Lung microvascular endothelial cell (primary cell): ENCODE measurements around the gene HMX3. TPM values are rescaled to one million over a fixed set of nuclear protein-coding genes. Genes with fewer than 3 reads are reported as not detected.

Source experiments
- DNase-seq, 2 donors: peaks; one replicate each; pipeline versions ENCODE4 v3.0.0 to v3.0.0-alpha.2; 2010; ENCODE audit warnings: low read depth in 2 of 2
- total RNA-seq: library from RNA; depleted of rRNA; stranded (reverse); fragments of >200 nt; gene quantifications from 2 replicates; pipeline ENCODE4 v1.2.1, GENCODE V29; 2014

Gene HMX3
- not detected in 2 replicates for total RNA-seq

DNA sequence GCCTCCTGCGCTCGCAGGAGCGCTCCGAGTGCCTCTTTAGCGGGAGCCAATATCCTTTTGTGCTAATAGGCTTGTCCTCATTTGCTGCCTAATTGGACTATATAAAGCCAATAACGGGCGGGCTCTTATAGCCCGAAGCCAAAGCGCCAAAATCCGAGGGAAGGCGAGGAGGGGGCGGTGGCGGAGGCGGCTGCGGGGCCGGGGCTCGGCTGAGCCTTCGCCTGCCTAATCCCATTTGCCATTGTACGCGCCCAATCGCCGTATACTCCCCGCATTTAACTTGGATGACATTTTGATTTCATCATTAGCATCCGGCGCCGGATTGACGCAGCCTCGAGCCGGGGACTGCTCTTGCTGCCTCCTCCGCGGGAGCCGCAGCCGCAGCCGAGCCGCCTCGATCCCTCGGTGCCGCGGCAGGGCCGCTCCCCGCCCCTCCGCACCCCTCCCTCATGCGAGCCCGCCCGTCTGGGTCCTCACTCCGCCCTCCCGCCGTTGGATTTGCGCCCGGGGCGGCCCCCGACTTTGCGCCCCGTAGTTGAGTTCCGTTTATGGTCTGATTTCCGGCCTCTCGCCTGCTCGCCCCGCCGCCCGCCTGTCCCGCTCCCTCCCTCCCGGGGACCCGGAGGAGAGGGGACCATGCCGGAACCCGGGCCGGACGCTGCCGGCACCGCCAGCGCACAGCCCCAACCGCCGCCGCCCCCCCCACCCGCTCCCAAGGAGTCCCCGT is at the start of gene HMX3:
TSS of gene HMX3 (plus strand) at position 556 of the 727 bp plus-strand sequence. CDS start at position 637, 81 bp downstream.
- DNase-seq: no peak

DNA sequence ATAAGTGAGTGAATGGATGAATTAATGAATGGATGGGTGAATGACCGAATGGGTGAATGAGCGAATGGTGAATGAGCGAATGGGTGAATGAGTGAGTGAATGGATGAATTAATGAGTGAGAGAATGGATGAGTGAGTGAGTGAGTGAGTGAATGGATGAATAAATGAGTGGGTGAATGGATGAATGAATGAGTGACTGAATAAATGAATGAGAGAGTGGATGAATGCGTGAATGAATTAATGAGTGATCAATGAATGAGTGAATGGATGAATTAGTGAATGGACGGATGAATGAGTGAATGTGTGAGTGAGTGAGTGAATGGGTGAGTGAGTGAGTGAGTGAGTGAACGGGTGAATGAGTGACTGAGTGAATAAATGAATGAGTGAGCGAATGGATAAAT is 49.5 kb upstream of the HMX3 start:
- no peak for DNase-seq

DNA sequence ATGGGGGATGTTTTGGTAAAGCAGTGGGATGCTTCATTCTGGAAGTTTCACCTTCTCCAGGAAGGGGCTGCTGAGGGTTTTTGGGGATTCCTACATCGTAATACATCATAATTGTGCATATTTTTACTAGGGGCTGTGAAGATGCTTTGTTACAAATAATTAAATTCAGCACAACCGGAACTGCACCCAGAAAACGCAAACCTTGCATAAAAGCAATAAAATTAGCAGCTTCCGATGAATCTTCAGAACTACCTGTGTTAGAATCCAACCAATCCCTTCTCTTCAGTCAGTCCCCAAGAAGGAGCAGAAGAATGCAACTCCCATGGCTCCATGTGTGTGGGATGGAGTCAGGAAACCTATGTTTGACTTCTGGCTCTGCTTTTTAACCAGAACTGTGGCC is 48.4 kb upstream of the HMX3 start:
- no peak for DNase-seq

DNA sequence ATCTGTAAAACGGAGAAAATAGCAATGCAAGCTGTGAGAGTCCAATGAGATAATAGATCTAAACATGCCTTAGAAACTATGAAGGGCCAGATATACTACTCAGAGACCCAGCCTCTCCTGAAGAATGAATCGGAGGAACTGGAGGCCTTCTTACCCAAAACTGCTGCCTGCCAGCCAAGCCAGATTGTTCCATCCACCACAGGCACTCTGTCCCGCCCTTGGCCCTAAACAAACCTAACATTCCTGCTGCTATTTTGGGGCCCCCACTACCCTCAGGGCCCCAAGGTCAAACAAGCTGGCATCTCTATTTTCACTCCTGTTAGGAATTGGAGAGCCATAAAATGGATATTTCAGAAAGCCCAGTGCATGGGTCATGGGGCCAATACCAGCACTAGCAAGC is 48.0 kb upstream of the HMX3 start:
- no peak for DNase-seq

DNA sequence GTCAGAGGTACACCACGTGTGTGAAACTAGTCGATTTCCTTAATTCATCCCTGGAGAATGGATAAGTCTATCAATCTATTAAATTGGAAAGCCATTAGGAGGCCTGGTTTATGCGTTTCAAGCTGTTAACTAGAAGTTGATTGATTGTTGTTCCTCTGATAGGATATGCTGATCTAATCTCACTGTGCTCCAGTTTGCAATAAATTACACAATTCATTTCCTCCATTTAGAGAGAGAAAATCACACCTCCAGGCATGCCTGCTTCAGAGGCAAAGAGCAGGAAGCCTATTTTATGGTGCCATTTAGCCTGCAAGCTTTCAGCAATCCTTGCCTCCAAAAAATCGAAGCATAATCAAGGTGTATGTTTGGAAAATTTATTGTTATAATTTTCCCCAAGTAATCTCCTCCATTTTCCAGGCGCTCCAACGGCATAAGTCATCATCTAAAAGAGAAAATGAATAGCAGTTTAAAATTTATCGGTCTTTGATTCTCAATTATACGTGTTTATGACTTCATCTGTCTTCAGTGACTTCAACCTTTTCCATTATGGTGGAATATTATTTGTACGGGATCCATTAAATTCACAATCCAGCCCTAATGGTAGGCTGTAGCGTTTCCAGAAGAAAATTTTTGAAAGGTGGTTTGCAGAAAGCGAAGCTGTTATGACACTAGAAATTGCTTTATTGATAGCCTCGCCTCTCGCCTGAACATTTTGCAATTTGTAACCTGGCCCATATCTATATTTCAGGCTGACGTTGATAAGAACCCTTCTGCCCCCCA is 42.9 kb upstream of the HMX3 start:
- no peak for DNase-seq

DNA sequence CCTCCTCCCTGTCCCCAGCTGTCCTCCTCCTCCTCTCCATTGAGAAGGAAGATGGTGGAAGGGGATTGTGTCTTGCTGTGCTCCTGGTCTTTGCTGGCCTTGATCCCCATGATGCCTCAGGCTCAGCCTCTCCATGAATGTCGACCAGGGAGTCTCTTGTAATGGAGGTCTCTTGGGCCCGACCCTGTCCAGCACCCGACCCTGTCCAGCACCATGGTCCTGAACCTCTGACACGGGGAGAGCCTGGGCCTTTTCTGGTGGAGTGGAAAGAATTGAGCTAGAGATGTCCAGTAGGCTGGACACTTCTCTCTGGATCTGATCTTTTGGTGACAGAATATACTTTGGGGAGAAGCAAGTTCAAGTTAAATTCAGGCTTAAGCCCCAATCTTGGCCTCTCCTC is 42.3 kb upstream of the HMX3 start:
- no peak for DNase-seq

DNA sequence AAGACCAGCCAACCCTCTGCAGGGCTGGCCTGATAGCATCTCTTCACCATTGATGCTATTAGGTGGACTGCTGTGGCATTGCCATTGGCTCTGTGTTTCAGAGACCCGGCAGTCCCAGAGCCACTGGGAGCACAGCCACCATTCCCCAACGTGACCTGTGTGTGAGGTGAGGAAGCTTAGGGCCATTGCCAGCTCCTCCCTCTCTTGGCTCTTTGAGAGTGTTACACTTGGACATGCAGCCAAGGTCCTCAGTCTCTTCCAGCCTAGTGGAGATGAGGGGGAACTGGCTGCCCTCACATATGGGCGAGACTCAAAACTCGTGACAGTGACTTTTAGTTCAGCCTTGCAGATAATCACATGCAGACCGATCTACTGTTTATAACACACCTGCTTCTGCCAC is 39.3 kb upstream of the HMX3 start:
- DNase-seq: no peak

DNA sequence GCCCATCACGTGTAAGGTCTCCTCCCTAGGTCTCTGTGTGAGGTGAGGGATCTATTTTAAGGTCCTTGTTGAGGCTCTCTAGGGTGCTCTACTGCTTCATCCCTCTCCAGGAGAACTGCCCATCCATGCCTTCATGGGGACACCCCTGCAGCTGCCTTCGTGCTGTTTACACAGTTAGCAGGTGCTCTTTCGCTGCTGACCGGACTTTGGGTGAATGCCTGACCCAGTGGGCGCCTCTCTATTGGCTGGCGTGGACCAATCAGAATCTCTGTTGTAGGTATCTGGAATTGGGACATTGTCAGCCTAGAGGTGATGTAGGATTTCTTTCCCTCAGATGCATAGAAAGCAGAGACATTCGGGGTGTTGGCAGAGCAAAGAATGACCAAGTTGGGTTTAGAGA is 38.7 kb upstream of the HMX3 start:
- DNase-seq: no peak

DNA sequence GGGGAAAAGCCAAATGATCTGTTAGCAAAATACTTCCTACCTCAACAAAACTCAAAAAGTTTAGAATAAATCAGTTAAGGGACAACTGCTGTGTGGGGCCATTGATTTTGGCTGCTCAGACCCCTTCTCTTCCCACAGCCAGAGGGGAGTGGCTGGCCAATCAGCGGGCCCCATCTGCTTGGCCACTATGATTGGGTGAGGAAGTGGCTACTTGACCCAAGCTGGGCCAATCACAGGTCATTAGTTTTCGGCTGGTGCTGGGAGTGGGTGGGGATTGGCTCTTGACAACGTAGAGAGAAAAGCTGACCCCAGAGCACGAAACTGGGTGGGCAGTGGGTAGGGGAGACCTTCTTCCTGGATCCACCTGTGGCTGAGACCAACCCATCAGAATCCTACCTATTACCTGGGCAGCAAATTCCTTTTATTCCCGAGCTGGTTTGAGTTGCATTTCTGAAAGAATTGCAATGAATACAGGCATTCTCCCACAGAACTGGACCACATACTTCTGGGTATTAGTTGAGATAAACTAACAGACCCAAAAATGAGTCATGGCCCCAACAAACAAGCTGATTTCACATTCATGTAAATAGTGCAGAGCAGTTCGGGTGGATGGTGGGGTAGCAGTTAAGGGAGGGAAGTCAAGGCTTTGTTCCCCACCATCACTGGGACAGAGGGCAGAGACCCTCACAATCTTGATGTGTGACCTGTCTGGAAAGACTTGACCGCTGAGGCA is 35.6 kb upstream of the HMX3 start:
- no peak for DNase-seq

DNA sequence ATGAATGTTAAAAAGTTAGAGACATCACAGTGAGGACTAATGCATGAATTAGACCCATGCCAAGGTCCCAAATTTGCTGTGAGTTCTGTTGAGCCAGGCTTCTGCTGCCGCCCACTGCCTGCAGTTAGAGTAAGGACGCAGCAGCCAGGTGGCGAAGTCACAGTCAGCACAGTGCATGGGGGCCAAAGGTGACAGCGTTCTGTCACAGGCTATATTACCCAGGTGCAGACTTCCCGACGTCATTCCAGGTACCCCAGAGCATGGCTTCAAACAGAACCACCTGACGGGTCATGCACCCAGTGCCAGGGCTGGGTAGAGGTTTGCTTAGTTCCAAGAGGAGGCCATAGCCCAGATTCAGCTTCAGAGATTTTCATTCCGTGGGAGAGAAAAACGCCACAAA is 33.9 kb upstream of the HMX3 start:
- no peak for DNase-seq

DNA sequence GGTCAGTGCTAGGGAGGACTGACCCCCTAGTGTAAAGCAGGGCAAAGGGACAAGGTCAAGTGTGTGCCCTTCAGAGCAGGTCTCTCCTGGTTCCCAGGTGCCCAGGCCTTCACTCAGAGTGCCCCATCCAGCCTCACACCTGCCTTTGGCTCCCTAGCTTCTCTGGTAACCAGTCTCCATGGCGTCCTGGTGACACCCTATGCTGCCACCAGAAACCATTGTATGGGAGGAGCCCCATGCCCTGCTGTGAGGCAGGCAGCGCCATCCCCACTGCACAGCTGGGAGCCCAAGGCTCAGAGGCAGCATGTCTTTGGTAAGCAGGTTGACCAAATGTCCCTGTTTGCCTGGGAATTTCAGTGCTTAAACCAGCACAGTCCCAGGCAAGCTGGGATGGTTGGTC is 33.1 kb upstream of the HMX3 start:
- no peak for DNase-seq

DNA sequence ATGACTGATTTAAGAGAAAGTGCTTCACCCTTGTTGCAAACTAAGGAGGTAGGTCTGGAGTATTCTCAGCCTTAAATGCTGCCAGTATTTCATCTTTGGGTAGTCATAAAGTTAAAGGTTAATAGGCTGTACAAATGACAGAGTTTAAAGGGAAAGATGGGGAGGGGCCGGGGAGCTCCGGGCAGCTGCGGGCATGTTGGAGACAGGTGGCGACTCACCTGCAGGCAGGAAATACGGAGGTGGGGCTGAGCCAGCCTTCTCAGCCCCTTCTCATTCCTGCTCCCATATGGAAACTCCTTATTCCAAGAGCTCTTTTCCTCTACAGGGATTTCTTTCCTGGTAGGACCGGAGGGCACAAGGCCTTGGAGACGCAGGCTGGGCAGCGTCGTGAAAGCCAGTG is 31.8 kb upstream of the HMX3 start:
- DNase-seq: no peak

DNA sequence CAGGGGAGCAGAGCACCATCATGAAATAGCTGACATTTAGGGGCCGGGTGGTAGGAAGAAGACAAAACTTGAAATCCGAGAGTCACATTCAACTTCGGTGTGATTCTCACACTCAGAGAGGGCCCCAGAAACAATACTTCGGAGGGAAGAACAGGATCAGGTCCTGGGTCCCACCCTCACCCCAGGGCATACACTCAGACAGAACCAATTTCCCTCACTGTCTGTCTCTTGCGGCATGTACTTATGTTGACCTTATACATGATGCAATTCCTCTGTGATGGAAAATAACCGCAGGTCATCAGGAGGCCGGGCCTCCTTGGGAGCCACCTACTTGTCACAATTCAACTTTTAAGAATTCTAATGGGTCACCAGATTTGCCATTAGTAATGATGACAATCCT is 26.3 kb upstream of the HMX3 start:
- no peak for DNase-seq

DNA sequence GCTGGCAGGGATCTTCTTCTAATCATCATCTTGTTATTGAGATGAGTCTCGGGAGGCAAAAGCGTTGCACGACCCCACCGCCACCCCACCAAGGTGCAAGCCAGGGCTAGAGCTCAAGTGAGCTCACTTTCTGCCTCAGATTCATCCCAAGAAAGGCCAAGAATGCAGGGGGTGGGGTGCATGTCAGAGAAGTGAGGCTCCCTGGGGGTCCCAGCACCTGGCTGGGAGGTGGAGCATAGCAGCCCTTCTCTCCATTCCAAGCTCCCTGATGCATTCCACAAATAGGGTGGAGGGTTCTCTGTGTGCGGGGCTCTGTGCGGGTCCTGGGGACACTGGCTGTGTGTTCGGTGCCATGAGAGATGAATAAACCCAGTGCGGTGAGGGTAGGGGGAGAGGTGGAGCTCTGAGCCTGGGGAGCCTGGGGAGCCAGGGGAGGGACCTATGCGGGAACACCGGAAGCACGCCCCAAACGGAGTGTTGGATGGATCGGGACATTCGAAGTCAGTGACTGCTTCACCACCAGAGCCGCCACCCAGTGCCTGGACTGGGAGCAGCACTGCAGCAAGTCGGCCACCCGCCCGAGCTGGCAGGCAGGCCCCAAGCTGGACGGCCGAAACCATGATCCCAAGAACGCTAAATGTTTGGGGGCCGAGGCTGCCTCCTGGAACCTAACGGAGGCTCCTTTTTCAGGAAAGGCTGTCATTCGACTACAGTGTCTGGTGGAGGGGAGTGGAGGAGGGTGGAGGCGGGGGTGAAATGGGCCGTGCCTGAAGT is 17.9 kb upstream of the HMX3 start:
- DNase-seq: no peak

DNA sequence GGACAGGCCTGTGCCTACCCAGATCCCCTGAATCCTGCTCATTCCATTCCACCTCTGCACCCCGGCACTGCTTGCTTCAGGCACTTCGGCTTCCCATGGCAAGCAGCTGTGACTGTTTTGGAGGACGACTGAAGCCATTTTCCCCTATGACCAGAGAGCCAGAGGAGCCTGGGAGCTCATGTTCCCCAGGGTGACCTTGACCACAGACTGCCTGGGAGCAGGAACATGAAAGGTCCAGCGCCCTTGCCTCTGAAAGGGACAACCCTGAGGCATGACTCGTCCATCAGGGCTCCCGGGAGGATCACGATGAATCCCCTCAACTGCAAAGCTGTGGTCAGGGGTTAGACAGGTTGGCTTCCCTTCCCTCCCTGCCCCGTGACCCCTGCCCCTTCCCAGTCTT is 16.7 kb upstream of the HMX3 start:
- no peak for DNase-seq

DNA sequence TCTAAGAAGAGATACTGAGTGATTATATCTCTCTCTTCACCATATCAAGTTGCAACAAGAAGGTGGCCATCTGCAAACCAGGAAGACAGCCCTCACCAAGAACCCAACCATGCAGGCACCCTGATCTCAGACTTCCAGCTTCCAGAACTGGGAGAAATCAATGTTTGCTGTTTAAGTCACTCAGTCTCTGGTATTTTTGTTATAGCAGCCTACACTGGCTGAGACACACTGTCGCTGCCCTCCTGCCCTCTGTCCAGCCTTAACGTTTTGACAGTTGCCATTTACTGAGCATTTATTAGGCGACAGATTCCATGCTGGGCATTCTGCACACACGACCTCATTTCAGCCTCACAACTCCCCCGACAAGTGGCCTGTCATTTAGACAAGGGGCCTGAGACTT is 9.5 kb upstream of the HMX3 start:
- no peak for DNase-seq

DNA sequence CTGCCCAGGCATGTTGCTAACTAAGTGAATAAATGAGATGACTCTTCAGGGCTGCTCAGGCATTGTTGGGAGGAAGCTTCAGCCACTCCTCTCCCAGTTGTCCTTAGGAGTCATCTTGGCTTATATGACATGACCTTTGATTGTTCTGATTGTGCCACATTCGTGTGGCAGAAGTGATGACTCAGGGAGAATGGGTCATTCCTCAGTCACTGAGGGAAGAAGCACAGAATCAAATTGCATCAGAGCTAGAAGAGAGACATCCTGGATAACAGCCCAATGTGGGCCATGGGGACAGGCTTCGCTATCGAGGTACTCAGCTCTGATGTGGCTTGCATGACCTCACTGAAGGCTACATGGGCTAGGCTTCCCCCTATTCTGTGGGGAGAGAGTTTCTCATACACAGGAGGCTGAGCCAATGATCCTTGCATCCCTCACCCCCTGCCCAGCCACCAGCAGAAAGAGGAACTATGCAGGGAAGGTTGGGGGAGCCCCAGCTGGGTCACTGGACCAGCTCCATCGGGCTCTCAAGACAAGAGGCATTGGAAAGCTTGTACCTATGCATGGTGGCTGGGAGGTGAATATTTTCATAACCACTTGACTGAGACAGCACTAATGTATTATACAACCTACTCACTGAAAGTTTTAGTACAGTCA is 6.0 kb upstream of the HMX3 start:
- no peak for DNase-seq

DNA sequence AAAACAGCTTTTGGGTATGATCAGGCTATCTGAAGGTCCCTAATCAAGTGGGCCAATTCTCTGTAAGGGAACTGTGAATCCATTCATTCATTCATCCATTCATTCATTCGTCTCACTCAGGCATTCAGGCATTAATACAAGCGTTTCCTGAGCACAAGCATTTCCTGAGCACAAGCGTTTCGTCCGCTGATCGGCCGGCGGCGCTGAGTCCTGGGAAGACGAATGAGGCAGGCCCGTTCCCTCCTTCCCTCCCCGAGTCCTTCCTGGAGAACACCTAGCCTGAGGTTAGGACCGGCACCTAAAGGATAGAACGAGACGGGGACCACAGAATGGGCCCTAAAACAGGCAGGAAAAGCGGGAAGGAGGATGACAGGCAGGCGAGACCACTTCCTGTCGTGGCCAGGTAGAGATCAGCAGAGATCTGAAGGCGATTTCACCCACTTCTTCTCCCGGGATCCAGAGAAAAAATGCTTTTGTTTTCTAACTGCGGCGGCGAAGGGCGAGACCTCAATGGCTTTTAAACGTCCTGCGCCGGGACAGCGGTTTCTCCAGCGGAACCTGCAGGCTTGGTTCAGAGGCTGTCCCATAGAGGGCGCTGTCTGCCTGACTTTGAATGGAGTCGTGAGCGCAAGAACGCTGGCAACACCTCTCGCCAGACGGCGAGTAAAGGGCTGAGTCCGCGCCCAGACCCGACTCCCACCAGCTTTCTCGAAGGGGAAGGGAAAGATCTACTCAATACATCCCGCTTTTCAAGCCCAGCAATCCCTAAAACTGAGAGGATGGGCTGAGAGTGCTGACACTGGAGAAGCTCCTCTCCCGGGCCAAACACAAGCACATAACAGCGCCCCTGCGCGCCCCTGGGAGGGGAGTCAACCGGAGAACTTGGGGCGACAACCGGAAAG is 2.9 kb upstream of the HMX3 start:
- DNase-seq: peak; percentile 86 to 89

DNA sequence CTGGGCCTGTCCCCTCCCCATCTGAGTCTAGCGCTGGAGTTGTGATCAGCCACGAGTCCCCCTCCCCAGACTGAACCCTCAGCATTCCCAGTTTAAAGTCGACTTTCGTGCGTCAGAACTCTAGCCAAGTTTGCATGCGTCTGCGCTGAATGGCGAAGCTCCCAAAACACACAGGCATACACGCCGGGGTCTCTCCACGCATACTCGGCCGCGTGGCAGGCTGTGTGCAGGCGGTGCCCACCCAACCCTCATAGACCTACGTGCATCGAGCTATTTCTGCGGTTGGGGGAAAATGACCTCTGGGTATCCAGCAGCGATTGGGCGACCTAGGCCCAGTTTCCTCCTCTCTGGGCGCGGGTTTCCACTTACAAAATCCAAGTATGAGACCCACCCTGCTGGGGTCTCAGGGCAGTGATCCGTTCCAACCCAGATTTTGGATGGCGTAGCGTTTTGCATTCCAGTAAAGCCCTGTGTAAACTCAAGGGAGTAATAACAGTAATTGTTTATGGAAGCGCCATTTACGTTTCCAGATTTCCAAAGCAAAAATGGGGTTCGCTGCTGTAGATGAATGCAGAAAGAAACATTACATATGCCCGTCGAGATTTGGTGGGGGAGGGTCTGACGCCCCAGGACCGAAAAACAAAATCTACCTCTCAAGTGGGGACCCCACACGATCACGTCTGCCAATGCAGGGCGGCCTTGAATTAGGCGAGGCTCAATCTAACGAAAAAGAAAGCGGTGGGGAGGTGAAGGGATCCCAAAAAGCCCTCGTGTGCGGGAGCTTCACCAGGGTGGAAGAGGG is 2.0 kb upstream of the HMX3 start:
- DNase-seq: no peak
